IPS DF 4.7 (cell line): ENCODE data around the gene GGCT.

Source experiments
- DNase-seq: peaks from one replicate; pipeline ENCODE4 v3.0.0-alpha.2; 2013; ENCODE audit warnings: low spot score; ENCODE audit errors: extremely low read depth

Gene GGCT

GRCh38 chr7:30463405-30464145 is 41.1 kb downstream of the GGCT start:
- DNase-seq, result no peak

- DNase-seq, result no peak
Observed at GRCh38 chr7:30462179-30462578, 42.5 kb downstream of the GGCT start.

DNA sequence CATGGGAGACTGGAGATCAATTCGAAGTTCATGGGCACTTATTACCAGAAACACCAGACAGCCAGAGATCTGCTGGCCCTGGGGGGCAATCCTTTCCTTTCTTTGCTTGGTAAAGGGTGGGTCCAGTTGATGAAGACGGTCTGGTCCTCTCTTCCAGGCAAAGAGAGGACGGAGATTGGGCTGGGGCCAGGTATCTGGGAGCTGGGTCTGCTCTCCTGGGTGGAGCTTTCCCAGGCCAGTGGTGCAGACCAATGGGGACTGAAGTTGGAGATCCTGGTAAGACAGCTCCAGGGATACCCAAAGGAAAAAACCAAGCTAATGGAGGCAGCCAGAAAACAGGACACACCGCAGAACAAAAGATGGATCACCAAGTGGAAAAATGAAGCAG is 44.4 kb downstream of the GGCT start:
- no peak for DNase-seq

DNA sequence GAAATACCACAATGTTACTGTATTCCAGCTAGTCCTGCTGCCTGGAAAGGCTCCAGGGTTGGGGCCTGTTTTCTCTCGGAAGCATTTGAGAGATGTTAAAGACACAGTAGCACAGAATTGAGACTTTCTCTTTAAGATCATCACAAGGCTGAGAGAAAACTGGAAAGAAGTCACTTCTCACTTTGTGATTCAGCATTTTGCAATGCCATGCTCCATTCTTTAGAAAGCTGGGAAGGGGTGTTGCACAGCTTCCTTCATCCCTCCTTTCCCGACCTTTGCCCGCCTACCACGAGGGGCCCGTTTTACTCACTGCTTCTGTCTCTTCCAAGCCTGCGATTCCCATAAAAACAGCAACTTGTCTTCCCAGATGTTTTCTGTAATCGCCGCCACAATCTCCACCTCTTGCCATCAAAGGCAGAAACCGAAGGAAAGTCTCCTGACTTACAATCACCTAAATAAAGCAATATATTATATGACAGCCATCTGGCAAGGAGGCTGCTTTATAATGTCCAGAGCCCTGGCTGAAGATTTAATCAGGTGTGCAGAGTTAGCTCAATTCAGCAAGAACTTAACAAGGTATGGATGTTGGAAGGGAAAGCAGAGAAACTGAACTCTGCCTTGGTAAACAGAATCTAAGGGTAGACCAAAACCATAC is 44.9 kb downstream of the GGCT start:
- DNase-seq, result no peak

GRCh38 chr7:30458311-30458710 is 46.3 kb downstream of the GGCT start:
- no peak for DNase-seq

GRCh38 chr7:30453921-30454320 is 50.7 kb downstream of the GGCT start:
- no peak for DNase-seq

DNA sequence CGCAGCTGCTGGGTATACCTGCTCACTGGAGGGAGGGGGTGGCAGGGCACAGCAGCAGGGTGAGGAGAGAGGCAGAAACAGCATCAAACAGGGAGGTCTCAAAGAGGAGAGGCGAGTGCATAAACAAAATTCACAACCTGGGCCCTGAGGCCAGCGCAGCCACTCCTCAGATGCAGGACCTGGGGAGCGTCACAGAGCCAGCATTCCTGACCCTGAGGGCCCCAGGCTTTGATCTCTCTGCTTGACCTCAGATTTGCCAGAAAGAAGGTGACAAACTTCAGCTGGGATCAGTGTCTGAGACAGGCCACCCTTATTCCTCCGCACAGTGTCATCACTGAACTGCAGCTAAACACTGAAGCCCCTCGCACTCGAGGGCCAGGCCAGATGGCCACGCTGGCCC is 51.6 kb downstream of the GGCT start:
- no peak for DNase-seq

DNA sequence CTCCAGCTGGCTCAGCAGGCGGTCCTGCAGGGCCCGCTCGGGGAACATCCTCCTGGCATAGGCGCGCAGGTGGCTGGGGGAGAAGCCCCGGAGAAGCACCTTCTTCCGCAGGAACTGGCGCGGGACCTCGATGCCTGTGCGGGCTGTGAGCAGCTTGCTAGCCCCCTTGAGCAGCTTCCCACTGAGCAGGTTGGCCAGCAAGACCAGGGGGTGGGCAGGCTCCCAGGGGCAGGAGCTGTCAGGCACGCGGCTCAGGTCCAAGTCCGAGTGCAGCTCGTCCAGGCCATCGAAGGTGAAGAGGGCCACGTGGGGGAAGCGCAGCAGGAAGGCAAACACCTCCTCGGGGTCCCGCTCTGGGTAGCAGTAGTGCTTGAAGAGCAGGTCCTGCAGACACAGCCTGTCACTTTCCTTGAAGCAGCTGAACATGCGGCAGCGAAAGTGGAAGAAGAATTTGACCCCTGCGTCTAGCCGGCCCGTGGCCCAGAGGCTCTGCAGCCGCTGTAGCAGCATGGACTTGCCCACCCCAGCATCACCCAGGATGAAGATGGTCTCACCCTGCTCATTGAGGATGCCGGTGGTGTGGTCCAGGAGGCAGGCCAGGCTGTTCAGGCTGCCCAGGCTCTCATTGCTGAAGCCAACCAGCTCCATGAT is 52.2 kb downstream of the GGCT start:
- DNase-seq, result no peak

DNA sequence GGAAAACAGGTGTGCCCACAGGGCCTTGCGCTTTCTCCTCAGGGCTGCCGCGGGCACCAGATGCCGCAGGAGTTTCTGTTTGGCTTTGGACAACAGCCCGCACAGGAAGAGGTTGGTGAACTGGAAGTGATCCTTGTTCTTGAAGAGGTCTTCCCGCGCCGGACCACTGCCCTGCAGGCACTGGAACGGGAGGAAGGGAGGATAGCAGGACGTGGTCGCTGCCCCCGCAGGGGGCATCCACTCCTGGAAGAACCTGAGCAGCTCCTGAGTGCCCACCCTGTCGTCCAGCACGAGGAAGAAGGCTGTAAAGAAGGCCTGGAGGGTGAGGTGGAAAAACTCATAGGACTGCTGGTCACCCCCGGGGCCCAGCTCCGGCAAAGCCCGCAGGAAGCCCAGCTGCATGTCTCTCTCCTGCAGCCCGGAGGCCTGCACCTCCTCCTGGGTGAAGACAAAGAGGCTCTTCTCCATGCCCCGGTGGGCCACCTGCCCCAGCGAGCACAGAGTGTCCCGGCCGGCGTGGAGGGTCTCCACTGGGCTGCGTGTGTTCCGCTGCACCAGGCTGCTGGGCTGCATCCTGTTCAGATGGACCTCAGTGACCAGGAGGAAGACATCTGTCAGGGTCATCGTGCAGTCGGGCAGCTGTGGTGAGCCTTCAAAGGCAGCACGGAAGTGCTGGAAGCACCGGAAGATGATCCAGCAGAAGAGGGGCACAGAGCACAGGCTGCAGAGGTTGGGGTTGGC is 52.9 kb downstream of the GGCT start:
- no peak for DNase-seq

- no peak for DNase-seq
Observed at GRCh38 chr7:30450983-30451497, 53.6 kb downstream of the GGCT start.

DNA sequence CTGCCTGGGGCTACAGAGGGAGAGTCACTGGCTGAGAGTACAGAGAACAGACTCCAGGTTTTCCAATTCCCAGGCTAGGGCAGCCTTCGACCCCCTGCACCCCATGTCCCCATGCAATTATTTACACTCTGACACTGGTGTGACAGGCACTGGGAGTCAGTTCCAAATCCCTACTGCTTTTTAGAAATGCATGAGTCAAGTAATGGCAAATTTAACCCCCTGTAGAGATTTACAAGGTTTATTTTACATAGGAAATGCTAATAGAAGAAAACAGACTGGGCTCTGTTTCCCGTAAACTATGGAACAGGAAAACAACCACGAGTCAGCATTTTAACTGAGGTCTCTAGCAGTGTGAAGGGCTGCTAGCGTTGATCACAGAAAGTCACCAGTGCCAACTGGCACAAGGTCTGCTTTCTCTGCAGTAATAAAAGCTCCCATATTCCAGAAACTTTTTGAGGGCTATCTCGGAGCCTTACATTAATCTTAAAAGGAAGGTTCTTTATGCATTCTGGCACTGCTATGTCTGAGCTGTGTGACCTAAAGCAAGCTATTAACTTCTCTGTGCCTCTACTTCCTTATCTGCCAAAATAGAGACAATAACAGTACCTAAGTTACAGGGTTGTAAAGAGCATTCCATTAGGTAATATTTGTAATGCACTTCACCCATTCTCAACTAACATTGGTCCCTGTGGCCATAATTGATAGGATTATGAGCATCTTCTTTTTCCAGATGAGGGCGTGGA is 54.2 kb downstream of the GGCT start:
- DNase-seq, result no peak

DNA sequence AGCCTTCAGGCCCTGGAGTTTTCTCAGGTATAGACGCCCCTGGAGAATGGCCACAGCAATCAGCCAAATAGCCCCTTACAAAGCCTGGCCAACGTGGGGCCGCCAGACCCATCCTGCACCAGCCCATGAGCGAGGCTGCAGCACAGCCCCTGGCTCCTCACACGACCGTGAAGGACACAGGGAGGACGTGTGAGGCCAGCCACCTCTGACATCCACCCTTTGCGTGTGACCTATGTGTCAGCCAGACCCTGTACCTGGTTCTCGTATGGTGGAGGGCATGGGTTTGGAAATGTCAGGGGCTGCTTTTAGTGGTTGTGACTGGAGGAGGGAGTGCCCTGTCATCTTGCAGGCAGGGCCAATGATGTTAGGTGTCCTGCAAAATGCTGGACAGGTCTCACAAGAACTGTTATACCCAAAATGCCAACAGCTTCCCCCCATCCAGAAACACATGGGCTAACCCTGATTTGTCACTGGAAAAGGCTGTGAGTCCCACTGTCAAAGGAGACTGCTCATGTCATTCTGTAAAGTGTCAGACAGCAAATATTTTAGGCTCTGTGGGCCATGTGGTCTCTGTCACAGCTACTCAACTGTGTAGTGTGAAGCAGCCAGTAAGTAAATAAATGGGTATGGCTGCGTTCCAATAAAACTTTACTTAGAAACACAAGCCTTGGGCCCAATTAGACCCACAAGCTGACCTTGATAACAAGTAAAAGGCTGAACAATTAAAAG is 56.0 kb downstream of the GGCT start:
- DNase-seq, result no peak

DNA sequence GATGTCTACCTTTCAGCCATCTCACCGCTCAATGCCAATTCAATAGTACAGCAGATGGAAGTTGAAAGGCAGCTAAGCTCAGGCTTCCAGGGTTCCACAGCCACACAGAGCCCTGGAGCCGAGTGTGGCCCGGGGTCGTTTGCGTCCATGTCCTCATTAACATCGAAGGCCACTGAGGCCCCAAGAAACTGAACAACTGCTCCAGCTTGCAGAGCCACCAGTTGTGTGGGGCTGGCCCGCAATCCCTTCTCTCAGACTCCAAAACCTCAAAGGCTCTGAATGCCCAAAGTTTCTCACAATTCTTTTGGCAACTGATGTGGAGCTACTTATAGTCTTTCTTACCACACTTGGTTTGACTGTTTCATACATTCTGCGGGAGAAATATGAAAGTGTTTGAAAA is 57.2 kb downstream of the GGCT start:
- no peak for DNase-seq
